ENCODE data around the gene KAT5.
"Not testable (repeated sequence)": the region's sequence is repeated elsewhere in the genome, so short reads cannot be mapped to it uniquely, and the experiment has no call there.

Gene KAT5

GRCh38 chr11:65744699-65745042, 32.6 kb downstream of the KAT5 start:
- DNase-seq (ENCODE audit: low read depth): no peak

- no peak for DNase-seq (ENCODE audit: low read depth)
Observed at GRCh38 chr11:65745049-65745448, 33.0 kb downstream of the KAT5 start.

DNA sequence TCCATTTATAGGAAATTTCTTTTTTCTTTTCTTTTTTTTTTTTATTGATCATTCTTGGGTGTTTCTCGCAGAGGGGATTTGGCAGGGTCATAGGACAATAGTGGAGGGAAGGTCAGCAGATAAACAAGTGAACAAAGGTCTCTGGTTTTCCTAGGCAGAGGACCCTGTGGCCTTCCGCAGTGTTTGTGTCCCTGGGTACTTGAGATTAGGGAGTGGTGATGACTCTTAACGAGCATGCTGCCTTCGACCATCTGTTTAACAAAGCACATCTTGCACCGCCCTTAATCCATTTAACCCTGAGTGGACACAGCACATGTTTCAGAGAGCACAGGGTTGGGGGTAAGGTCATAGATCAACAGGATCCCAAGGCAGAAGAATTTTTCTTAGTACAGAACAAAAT, 50.1 kb downstream of the KAT5 start:
- not testable (repeated sequence) for DNase-seq (ENCODE audit: low read depth)

- DNase-seq (ENCODE audit: low read depth): not testable (repeated sequence)
Observed at GRCh38 chr11:65762816-65763215, 50.8 kb downstream of the KAT5 start.

DNA sequence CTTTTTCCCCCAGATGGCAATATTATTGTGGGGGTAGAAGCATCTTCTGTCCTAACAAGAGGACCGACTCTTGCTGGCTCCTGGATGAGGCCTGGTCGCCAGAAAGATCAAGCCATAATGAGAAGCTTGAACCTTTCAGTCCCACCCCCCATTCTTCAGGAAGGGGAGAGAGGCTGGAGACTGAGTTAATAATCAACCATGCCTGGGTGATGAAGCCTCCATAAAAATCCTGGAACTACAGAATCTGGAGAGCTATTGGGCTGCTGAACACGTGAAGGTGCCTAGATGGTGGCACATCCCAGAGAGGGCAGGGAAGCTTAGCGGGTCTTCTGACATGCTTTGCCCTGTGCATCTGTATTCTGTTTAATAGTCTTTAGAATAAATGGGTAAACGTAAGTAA, 52.4 kb downstream of the KAT5 start:
- no peak for DNase-seq (ENCODE audit: low read depth)

DNA sequence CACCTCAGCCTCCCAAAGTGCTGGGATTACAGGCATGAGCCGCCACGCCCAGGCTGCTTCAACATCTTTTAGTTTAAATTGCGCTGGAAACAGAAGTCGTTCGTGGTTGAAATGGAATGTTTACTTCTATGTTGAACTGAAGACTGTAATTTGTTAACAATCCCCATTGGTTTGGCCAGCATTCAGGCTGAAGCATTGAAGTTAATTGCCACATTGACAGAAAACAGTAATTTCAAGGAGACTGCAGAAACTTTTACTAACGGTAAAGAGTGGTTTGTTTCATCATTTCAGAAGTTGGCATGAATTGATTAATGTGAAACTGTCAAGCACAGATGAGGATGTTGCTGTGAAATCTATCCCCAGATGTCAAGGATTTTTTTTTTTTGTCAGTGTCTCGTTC, 54.5 kb downstream of the KAT5 start:
- DNase-seq (ENCODE audit: low read depth): no peak

- DNase-seq (ENCODE audit: low read depth): no peak
Observed at GRCh38 chr11:65767406-65767805, 55.4 kb downstream of the KAT5 start.

DNA sequence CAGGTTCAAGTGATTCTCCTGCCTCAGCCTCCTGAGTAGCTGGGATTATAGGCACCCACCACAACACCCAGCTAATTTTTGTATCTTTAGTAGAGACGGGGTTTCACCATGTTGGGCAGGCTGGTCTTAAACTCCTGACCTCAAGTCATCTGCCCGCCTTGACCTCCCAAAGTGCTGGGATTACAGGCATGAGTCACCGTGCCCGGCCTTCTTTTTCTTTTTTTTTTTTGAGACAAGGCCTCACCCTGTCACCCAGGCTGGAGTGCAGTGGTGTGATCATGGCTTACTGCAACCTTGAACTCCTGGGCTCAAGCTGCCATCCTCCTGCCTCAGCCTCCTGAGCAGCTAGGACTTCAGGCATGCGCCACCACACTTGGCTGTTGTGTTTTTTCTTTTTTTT, 55.8 kb downstream of the KAT5 start:
- DNase-seq (ENCODE audit: low read depth): not testable (repeated sequence)

Data from stimulated activated CD8-positive, alpha-beta memory T cell treated with anti-CD3 and anti-CD28 coated beads, Interleukin-12 subunit alpha, Interleukin-12 subunit beta, amount 100 ng/mL, for 1 hour (primary cell).